Esophagus muscularis mucosa (tissue), 4 donors: ENCODE measurements around the gene BCAR1. TPM values are rescaled to one million over a fixed set of nuclear protein-coding genes. Genes with fewer than 3 reads are reported as not detected.

Experiments
- DNase-seq: peaks from one replicate; pipeline ENCODE4 v3.0.0-alpha.2; 2017; ENCODE audit errors: extremely low spot score
- H3K27ac ChIP-seq, 4 donors: fragments of 200-600 bp; sonication (generic); replicated peaks in 1 of 4; 1 replicate in 3 of 4; 2 replicates in 1 of 4; pipeline ENCODE4 v1.5.1; 2016 to 2019; ENCODE audit warnings: mild to moderate bottlenecking in 1 of 4
- H3K27me3 ChIP-seq, 4 donors: fragments of 200-600 bp; sonication (generic); one replicate each; pipeline versions ENCODE4 v1.5.1 to v1.6.0; 2016 to 2019
- H3K36me3 ChIP-seq, 4 donors: fragments of 200-600 bp; sonication (generic); one replicate each; pipeline ENCODE4 v1.5.1; 2016 to 2019
- H3K4me1 ChIP-seq, 4 donors: fragments of 200-600 bp; sonication (generic); one replicate each; pipeline ENCODE4 v1.5.1; 2016 to 2019
- H3K4me3 ChIP-seq, 4 donors: fragments of 200-600 bp; sonication (generic); 1 replicate in 2 of 4; 2 replicates in 2 of 4; pipeline ENCODE4 v1.5.1; 2016 to 2019; ENCODE audit warnings: mild to moderate bottlenecking in 4 of 4, moderate library complexity in 1 of 4
- H3K9me3 ChIP-seq, 4 donors: fragments of 200-600 bp; sonication (generic); 1 replicate in 3 of 4; 2 replicates in 1 of 4; pipeline ENCODE4 v1.5.1; 2016 to 2019
- CTCF ChIP-seq, 3 experiments: fragments of 200-600 bp in 2 of 3; fragments of 450-650 bp in 1 of 3; sonication (generic) in 2 of 3; IDR thresholded peaks; one replicate each; pipeline ENCODE4 v1.5.1; 2017 to 2019; ENCODE audit warnings: antibody characterized with exemption in 3 of 3, mild to moderate bottlenecking in 2 of 3, moderate library complexity in 1 of 3
- EP300 ChIP-seq: sonication (generic); formaldehyde crosslinking; IDR thresholded peaks from one replicate; pipeline ENCODE4 v1.6.1; 2017; ENCODE audit warnings: antibody characterized with exemption
- POLR2A ChIP-seq: fragments of 450-650 bp; IDR thresholded peaks from one replicate; pipeline ENCODE4 v1.6.1; 2017; ENCODE audit warnings: antibody characterized with exemption, moderate library complexity, mild to moderate bottlenecking, low read depth
- POLR2AphosphoS5 ChIP-seq, 2 donors: sonication (generic); formaldehyde crosslinking; IDR thresholded peaks; one replicate each; pipeline ENCODE4 v1.6.1; 2017; ENCODE audit warnings: antibody characterized with exemption in 2 of 2
- WGBS: methylation state at CpG from one replicate; pipeline ENCODE4 v1.1.5; 2018; 5-methylcytosine and 5-hydroxymethylcytosine counted together
- intact Hi-C: fragments of 100-400 bp; cut with DNase I; formaldehyde crosslinking; loops from one replicate; pipeline ENCODE4 v1.15.1; 2023
- total RNA-seq, 4 donors: library from RNA; depleted of rRNA; stranded (reverse); fragments of >200 nt; gene quantifications; one replicate each; pipeline versions ENCODE4 v1.1.0 to v1.2.1, GENCODE V29; 2016

Gene BCAR1
- total RNA-seq, 4 donors from 2014 or later, result 31.6 to 67.1 (median 54.8) TPM

GRCh38 chr16:75263291-75263962 lies 12.0 kb upstream of the BCAR1 start:
- Histone ChIP-seq H3K36me3 (peaks cover 0 to 5% (median 0%) of the 10 kb centered on the region in 4 donors), H3K27ac (peak overlapping the region; percentile 91 to 93 (median 93)), H3K4me3 (peak overlapping the region; percentile 86 to 99 (median 92)), H3K4me1 (peaks cover 71 to 89% (median 85%) of the 10 kb centered on the region in 4 donors), H3K27me3 (no peaks in the 10 kb centered on the region), H3K9me3 (no peaks in the 10 kb centered on the region)
- no peak for DNase-seq
- intact Hi-C loops, result no loop called here
- TF ChIP-seq POLR2AphosphoS5 (IDR thresholded peaks at IDR 0.05) (no peak), EP300 (no peak), CTCF (IDR thresholded peaks at IDR 0.05) (no peak), POLR2A (no peak)
- WGBS, result 62% methylated on average over 10 of the region's 14 CpGs

DNA sequence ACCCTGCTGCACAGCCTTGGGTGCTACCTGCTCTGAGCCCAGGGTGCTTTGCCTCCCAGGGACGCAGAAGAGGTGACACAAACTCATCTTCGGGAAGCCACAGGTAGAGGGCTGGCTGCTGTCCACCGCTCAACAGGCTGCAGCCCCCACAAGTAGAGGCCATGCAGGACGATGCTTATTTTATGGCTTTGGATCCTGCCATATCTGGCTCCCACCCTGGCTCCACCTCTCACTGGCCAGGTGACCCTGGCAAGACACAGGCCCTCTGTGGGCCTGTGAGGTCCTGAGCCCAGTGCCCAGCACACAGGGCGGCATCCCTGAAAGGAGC lies 11.3 kb upstream of the BCAR1 start:
- Histone ChIP-seq H3K27me3 (no peaks in the 10 kb centered on the region), H3K4me1 (peaks cover 72 to 90% (median 86%) of the 10 kb centered on the region in 4 donors), H3K36me3 (peaks cover 0 to 5% (median 0%) of the 10 kb centered on the region in 4 donors), H3K9me3 (no peaks in the 10 kb centered on the region), H3K4me3 (peak overlapping the region in 2 of 4 donors; percentile 86 to 99), H3K27ac (peak overlapping the region in 3 of 4 donors; percentile 36 to 93 (median 91))
- DNase-seq, result no peak
- intact Hi-C loops, result no loop called here
- WGBS, result 63% methylated on average over 5 of the region's 5 CpGs
- TF ChIP-seq CTCF (IDR thresholded peaks at IDR 0.05) (no peak), POLR2A (no peak), EP300 (no peak), POLR2AphosphoS5 (IDR thresholded peaks at IDR 0.05) (no peak)

- WGBS, result 77% methylated on average over 10 of the region's 14 CpGs
- TF ChIP-seq CTCF (IDR thresholded peaks at IDR 0.05) (no peak), POLR2A (no peak), POLR2AphosphoS5 (IDR thresholded peaks at IDR 0.05) (no peak), EP300 (no peak)
- H3K27me3 ChIP-seq, result no peaks in the 10 kb centered on the region
- H3K27ac ChIP-seq, result peak overlapping the region in 3 of 4 donors; percentile 36 to 93 (median 91)
- H3K9me3 ChIP-seq, result no peaks in the 10 kb centered on the region
- H3K4me1 ChIP-seq, result peaks cover 72 to 90% (median 86%) of the 10 kb centered on the region in 4 donors
- H3K4me3 ChIP-seq, result peak overlapping the region in 2 of 4 donors; percentile 18 to 99
- intact Hi-C loops, result no loop called here
- peaks cover 0 to 5% (median 0%) of the 10 kb centered on the region in 4 donors for H3K36me3 ChIP-seq
- DNase-seq, result no peak
These were observed 10.8 kb upstream of the BCAR1 start for GRCh38 chr16:75262104-75262799.

DNA sequence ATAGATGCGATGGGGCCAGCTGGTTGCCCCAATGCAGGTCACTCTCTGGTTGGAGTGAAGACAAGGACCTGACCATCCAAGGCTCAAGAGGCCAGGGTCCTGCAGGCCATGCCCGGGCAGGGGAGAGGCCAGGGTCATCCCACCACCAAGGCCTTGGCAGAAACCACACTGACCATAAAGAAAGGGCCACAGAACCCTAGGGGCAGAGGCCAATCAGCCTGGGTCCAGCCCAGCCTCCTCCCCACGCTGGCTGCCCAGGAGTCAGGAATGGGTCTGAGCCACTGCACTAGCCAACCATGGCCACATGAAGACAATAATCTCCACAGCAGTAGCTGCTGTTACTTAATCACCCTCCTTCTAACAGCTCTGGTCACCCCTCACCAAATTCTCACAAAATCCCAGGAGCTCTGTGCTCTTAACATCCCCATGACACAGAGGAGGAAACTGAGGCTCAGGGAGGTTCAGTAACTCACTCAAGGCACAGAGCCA lies 10.2 kb upstream of the BCAR1 start:
- no peak for DNase-seq
- intact Hi-C loops, result no loop called here
- Histone ChIP-seq H3K27ac (peak overlapping the region in 3 of 4 donors; percentile 36 to 93 (median 91)), H3K4me3 (no peak overlapping the region), H3K36me3 (peaks cover 0 to 5% (median 0%) of the 10 kb centered on the region in 4 donors), H3K9me3 (no peaks in the 10 kb centered on the region), H3K4me1 (peaks cover 72 to 90% (median 86%) of the 10 kb centered on the region in 4 donors), H3K27me3 (no peaks in the 10 kb centered on the region)
- no peak for TF ChIP-seq CTCF (IDR thresholded peaks at IDR 0.05)
- no peak for TF ChIP-seq POLR2AphosphoS5 (IDR thresholded peaks at IDR 0.05)
- no peak for TF ChIP-seq EP300
- TF ChIP-seq POLR2A, result no peak
- no CpG with 5 or more reads among the region's 3 CpGs for WGBS
